ENCODE data around the gene PGAP2. TPM values are rescaled to one million over a fixed set of nuclear protein-coding genes. Genes with fewer than 3 reads are reported as not detected.

PGAP2 gene
- total RNA-seq, 1 donor: 10.9 TPM

GRCh38 chr11:3799143-3799542 is 9.2 kb upstream of the PGAP2 start:
- H3K36me3 ChIP-seq (ENCODE audit: insufficient read depth, low read length): peaks cover under 1% of the 10 kb centered on the region
- no peaks in the 10 kb centered on the region for H3K27me3 ChIP-seq (ENCODE audit: insufficient read depth, low read length)
- H3K9me3 ChIP-seq (ENCODE audit: low read depth, low read length): no peaks in the 10 kb centered on the region
- no peak overlapping the region for H3K4me2 ChIP-seq (ENCODE audit: insufficient read depth, low read length)
- no peak overlapping the region for H3K27ac ChIP-seq (ENCODE audit: low read depth, low read length)
- H3K79me2 ChIP-seq (ENCODE audit: insufficient read depth, low read length): peaks cover 35% of the 10 kb centered on the region
- no peak for DNase-seq (ENCODE audit: insufficient read length, low spot score, missing footprints)
- peaks cover 20% of the 10 kb centered on the region for H3K4me1 ChIP-seq (ENCODE audit: insufficient read depth, low read length)
- no peak overlapping the region for H2AFZ ChIP-seq (ENCODE audit: low read length)
- H4K20me1 ChIP-seq (ENCODE audit: insufficient read depth, low read length): peaks cover 28% of the 10 kb centered on the region
- H3K4me3 ChIP-seq (ENCODE audit: insufficient read depth, low read length): no peak overlapping the region
- no peak for TF ChIP-seq CTCF (IDR thresholded peaks at IDR 0.05; ENCODE audit: extremely low read depth, low read depth, low read length)

- Histone ChIP-seq H3K9me3 (ENCODE audit: low read depth, low read length) (no peaks in the 10 kb centered on the region), H3K79me2 (ENCODE audit: insufficient read depth, low read length) (peaks cover 27% of the 10 kb centered on the region), H3K27ac (ENCODE audit: low read depth, low read length) (no peak overlapping the region), H3K27me3 (ENCODE audit: insufficient read depth, low read length) (no peaks in the 10 kb centered on the region), H2AFZ (ENCODE audit: low read length) (no peak overlapping the region), H3K4me3 (ENCODE audit: insufficient read depth, low read length) (no peak overlapping the region), H4K20me1 (ENCODE audit: insufficient read depth, low read length) (peaks cover 20% of the 10 kb centered on the region), H3K4me2 (ENCODE audit: insufficient read depth, low read length) (no peak overlapping the region), H3K36me3 (ENCODE audit: insufficient read depth, low read length) (no peaks in the 10 kb centered on the region), H3K4me1 (ENCODE audit: insufficient read depth, low read length) (peaks cover 23% of the 10 kb centered on the region)
- no peak for DNase-seq (ENCODE audit: insufficient read length, low spot score, missing footprints)
- no peak for TF ChIP-seq CTCF (IDR thresholded peaks at IDR 0.05; ENCODE audit: extremely low read depth, low read depth, low read length)
Observed at GRCh38 chr11:3799873-3800272, 8.5 kb upstream of the PGAP2 start.

- no peaks in the 10 kb centered on the region for H4K20me1 ChIP-seq (ENCODE audit: insufficient read depth, low read length)
- DNase-seq (ENCODE audit: insufficient read length, low spot score, missing footprints): peak; percentile 96
- peak overlapping the region; percentile 22 for H3K4me2 ChIP-seq (ENCODE audit: insufficient read depth, low read length)
- H3K4me1 ChIP-seq (ENCODE audit: insufficient read depth, low read length): peaks cover 12% of the 10 kb centered on the region
- no peaks in the 10 kb centered on the region for H3K36me3 ChIP-seq (ENCODE audit: insufficient read depth, low read length)
- H3K27me3 ChIP-seq (ENCODE audit: insufficient read depth, low read length): no peaks in the 10 kb centered on the region
- no peak overlapping the region for H3K4me3 ChIP-seq (ENCODE audit: insufficient read depth, low read length)
- peaks cover 4% of the 10 kb centered on the region for H3K79me2 ChIP-seq (ENCODE audit: insufficient read depth, low read length)
- peak overlapping the region; percentile 40 for H2AFZ ChIP-seq (ENCODE audit: low read length)
- TF ChIP-seq CTCF (IDR thresholded peaks at IDR 0.05; ENCODE audit: extremely low read depth, low read depth, low read length): no peak
- H3K9me3 ChIP-seq (ENCODE audit: low read depth, low read length): no peaks in the 10 kb centered on the region
- H3K27ac ChIP-seq (ENCODE audit: low read depth, low read length): peak overlapping the region; percentile 61
Observed at GRCh38 chr11:3802011-3802790, 6.2 kb upstream of the PGAP2 start.

GRCh38 chr11:3803726-3804495 is 4.4 kb upstream of the PGAP2 start:
- Histone ChIP-seq H3K27me3 (ENCODE audit: insufficient read depth, low read length) (no peaks in the 10 kb centered on the region), H3K4me1 (ENCODE audit: insufficient read depth, low read length) (peaks cover 15% of the 10 kb centered on the region), H3K4me2 (ENCODE audit: insufficient read depth, low read length) (peak overlapping the region; percentile 1), H3K79me2 (ENCODE audit: insufficient read depth, low read length) (no peaks in the 10 kb centered on the region), H4K20me1 (ENCODE audit: insufficient read depth, low read length) (no peaks in the 10 kb centered on the region), H3K9me3 (ENCODE audit: low read depth, low read length) (no peaks in the 10 kb centered on the region), H3K27ac (ENCODE audit: low read depth, low read length) (no peak overlapping the region), H2AFZ (ENCODE audit: low read length) (peak overlapping the region; percentile 13), H3K36me3 (ENCODE audit: insufficient read depth, low read length) (no peaks in the 10 kb centered on the region), H3K4me3 (ENCODE audit: insufficient read depth, low read length) (no peak overlapping the region)
- TF ChIP-seq CTCF (IDR thresholded peaks at IDR 0.05; ENCODE audit: extremely low read depth, low read depth, low read length): no peak
- peak; percentile 97 for DNase-seq (ENCODE audit: insufficient read length, low spot score, missing footprints)
